ENCODE data around the gene WNT5B. TPM values are rescaled to one million over a fixed set of nuclear protein-coding genes. Genes with fewer than 3 reads are reported as not detected.

WNT5B gene
- total and polyA plus RNA-seq, 9 of the 15 experiments (the other 6 are each of a cell fraction or from before 2014, with no cell fraction given): 0.42 to 16.8 (median 5.4) TPM

- TF ChIP-seq ZNF280A (IDR thresholded peaks at IDR 0.05; ENCODE audit: low read depth, partially characterized antibody) (no peak), ZNF592 (IDR thresholded peaks at IDR 0.05) (peak; percentile 43; the same call in 1 of the 2 replicates)
These were observed 22.9 kb upstream of the WNT5B start (continued) for GRCh38 chr12:1606021-1606622.

Data from K562 (cell line).